ENCODE data around the gene PRDX6. TPM values are rescaled to one million over a fixed set of nuclear protein-coding genes. Genes with fewer than 3 reads are reported as not detected.

The PRDX6 gene
- total and polyA plus RNA-seq, 2 donors (not counting 3 experiments of a cell fraction or from before 2014, with no cell fraction given) = 145 to 288 TPM

DNA sequence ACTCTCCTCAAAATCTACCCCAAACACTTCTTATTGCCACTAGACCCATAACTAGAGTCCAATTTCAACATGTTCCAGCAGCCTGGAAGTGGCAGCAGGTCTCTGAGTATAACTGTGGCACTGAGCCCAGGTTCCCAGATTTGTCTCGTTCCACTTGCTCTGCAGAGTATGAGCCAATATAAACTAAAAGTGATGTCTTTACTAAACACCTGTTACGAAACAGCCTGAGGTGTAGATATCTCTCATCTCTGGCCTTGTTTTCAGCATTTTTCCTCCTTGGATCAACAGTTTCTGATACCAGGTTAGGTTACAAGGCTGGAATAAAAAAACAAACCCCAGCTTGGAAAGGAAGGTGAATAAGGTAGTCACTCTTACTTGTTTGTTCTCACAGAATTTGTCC lies 25.2 kb upstream of the PRDX6 start:
- TF ChIP-seq GATA2 (IDR thresholded peaks at IDR 0.05; ENCODE audit: insufficient read depth, insufficient read length, low read depth, low read length) (no peak), POLR2A (IDR thresholded peaks at IDR 0.05; ENCODE audit: low read depth, low read length) (no peak), MYC (IDR thresholded peaks at IDR 0.05; ENCODE audit: low read depth, low read length) (no peak), FOS (IDR thresholded peaks at IDR 0.05; ENCODE audit: borderline replicate concordance, insufficient read depth, low read length) (no peak), JUN (IDR thresholded peaks at IDR 0.05; ENCODE audit: borderline replicate concordance, insufficient read depth, insufficient read length, low read depth) (no peak), MAX (IDR thresholded peaks at IDR 0.05; ENCODE audit: insufficient read depth, insufficient read length) (no peak), POLR2AphosphoS5 (IDR thresholded peaks at IDR 0.05; ENCODE audit: insufficient read depth, low read depth, low read length) (no peak), EZH2 (IDR thresholded peaks at IDR 0.05; ENCODE audit: borderline replicate concordance, low read depth, low read length, severe bottlenecking) (no peak)
- TF ChIP-seq, protein P1, sequence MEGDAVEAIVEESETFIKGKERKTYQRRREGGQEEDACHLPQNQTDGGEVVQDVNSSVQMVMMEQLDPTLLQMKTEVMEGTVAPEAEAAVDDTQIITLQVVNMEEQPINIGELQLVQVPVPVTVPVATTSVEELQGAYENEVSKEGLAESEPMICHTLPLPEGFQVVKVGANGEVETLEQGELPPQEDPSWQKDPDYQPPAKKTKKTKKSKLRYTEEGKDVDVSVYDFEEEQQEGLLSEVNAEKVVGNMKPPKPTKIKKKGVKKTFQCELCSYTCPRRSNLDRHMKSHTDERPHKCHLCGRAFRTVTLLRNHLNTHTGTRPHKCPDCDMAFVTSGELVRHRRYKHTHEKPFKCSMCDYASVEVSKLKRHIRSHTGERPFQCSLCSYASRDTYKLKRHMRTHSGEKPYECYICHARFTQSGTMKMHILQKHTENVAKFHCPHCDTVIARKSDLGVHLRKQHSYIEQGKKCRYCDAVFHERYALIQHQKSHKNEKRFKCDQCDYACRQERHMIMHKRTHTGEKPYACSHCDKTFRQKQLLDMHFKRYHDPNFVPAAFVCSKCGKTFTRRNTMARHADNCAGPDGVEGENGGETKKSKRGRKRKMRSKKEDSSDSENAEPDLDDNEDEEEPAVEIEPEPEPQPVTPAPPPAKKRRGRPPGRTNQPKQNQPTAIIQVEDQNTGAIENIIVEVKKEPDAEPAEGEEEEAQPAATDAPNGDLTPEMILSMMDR (IDR thresholded peaks at IDR 0.05; ENCODE audit: extremely low read depth in 1 of 2, insufficient read depth in 1 of 2, low read depth in 1 of 2, low read length in 2 of 2) = no peak
- POLR2A ChIA-PET = no interaction called here
- no peak overlapping the region for H3K27ac ChIP-seq (ENCODE audit: insufficient read depth, low read depth, low read length)
- H3K9me3 ChIP-seq (replicated peaks; ENCODE audit: control insufficient read depth, insufficient read depth, low read length) = no peaks in the 10 kb centered on the region
- no peak overlapping the region for H3K4me2 ChIP-seq (ENCODE audit: insufficient read depth, low read length)
- FAIRE-seq = no peak
- no peaks in the 10 kb centered on the region for H3K4me1 ChIP-seq (ENCODE audit: control insufficient read depth, extremely low read depth, insufficient read depth, low read length)
- no peak overlapping the region for H2AFZ ChIP-seq (ENCODE audit: low read depth, low read length)
- H3K36me3 ChIP-seq (ENCODE audit: control insufficient read depth in 2 of 2, extremely low read depth in 1 of 2, insufficient read depth in 2 of 2, low read length in 2 of 2) = no peaks in the 10 kb centered on the region
- no peaks in the 10 kb centered on the region for H3K79me2 ChIP-seq (ENCODE audit: control insufficient read depth, insufficient read depth, low read length)
- no peak overlapping the region for H3K9ac ChIP-seq (replicated peaks; ENCODE audit: extremely low read depth, insufficient read depth, low read length)
- CTCF ChIA-PET = interaction anchor here (0.7 to 1.8 kb wide), 2 partner anchors 13 to 100 kb away, joined by 3 to 5 read pairs; no protein-coding TSS in a partner anchor
- dilution Hi-C loops (cut with MboI; ENCODE audit: extremely low pct_ligation_motif_present, low sequenced_read_pairs) (no loop called here), intact Hi-C loops (cut with micrococcal nuclease) (no loop called here)
- H3K9me1 ChIP-seq (replicated peaks; ENCODE audit: control insufficient read depth, extremely low read depth, insufficient read depth, low read length) = no peaks in the 10 kb centered on the region
- DNase-seq (ENCODE audit: low read depth, low spot score) = no peak
- no peaks in the 10 kb centered on the region for H4K20me1 ChIP-seq (replicated peaks; ENCODE audit: control insufficient read depth, extremely low read depth, insufficient read depth, low read length)
- H3K27me3 ChIP-seq (ENCODE audit: control insufficient read depth in 2 of 2, insufficient read depth in 2 of 2, low read length in 2 of 2) = no peaks in the 10 kb centered on the region
- no peak overlapping the region for H3K4me3 ChIP-seq (replicated peaks in 1 of 3; ENCODE audit: insufficient read depth in 1 of 3, low read depth in 1 of 3, low read length in 3 of 3)
- no TSS peak for BruUV-seq (replicated peaks)
